Neuronal stem cell (in vitro differentiated cells): ENCODE results near the gene TAPBPL.
A peak's percentile ranks its signal among the peaks of the same experiment; 100 is the strongest.

ENCODE experiments used
- DNase-seq: peaks from one replicate; pipeline ENCODE4 v3.0.0-alpha.2; 2013; ENCODE audit warnings: low spot score
- H2AFZ ChIP-seq: one replicate; pipeline ENCODE4 v1.6.1; 2013; ENCODE audit warnings: mild to moderate bottlenecking, low read length, inconsistent platforms
- H2AK5ac ChIP-seq: 2 replicates; pipeline ENCODE4 v1.6.1; 2013; ENCODE audit warnings: low read depth, mild to moderate bottlenecking, inconsistent platforms, low read length, moderate library complexity, mixed read lengths
- H2BK120ac ChIP-seq: 2 replicates; pipeline ENCODE4 v1.6.1; 2013; ENCODE audit warnings: low read depth, mild to moderate bottlenecking, inconsistent platforms, low read length, moderate library complexity, mixed read lengths
- H2BK12ac ChIP-seq: one replicate; pipeline ENCODE4 v1.6.1; 2013; ENCODE audit warnings: low read length, inconsistent platforms
- H2BK15ac ChIP-seq: 2 replicates; pipeline ENCODE4 v1.6.1; 2013; ENCODE audit warnings: mild to moderate bottlenecking, low read length, inconsistent platforms, mixed read lengths
- H2BK5ac ChIP-seq: one replicate; pipeline ENCODE4 v1.6.1; 2013; ENCODE audit warnings: inconsistent platforms, mild to moderate bottlenecking, low read length, moderate library complexity
- H3K14ac ChIP-seq: one replicate; pipeline ENCODE4 v1.6.1; 2013; ENCODE audit warnings: low read length, inconsistent platforms
- H3K18ac ChIP-seq: 2 replicates; pipeline ENCODE4 v1.6.1; 2013; ENCODE audit warnings: low read length, inconsistent platforms
- H3K23ac ChIP-seq: 2 replicates; pipeline ENCODE4 v1.6.1; 2013; ENCODE audit warnings: low read depth, mild to moderate bottlenecking, mixed read lengths, low read length, inconsistent platforms; ENCODE audit not compliant: poor library complexity
- H3K27ac ChIP-seq: replicated peaks from 3 replicates; pipeline ENCODE4 v1.5.1; 2013; ENCODE audit warnings: low read length, inconsistent platforms
- H3K27me3 ChIP-seq, 3 experiments: 2 replicates each; pipeline ENCODE4 v1.6.1; 2013; ENCODE audit warnings: low read length in 3 of 3, mild to moderate bottlenecking in 2 of 3, inconsistent platforms in 1 of 3, low read depth in 1 of 3, mixed read lengths in 1 of 3, moderate library complexity in 1 of 3; ENCODE audit not compliant: control insufficient read depth in 3 of 3, insufficient read depth in 3 of 3
- H3K36me3 ChIP-seq, 2 donors: replicated peaks in 1 of 2; 2 replicates each; pipeline ENCODE4 v1.6.1; 2013; ENCODE audit warnings: low read length in 2 of 2; ENCODE audit not compliant: control insufficient read depth in 2 of 2, insufficient read depth in 2 of 2
- H3K4ac ChIP-seq: 2 replicates; pipeline ENCODE4 v1.6.1; 2013; ENCODE audit warnings: inconsistent platforms, mild to moderate bottlenecking, low read length, moderate library complexity
- H3K4me1 ChIP-seq, 2 donors: 1 replicate in 1 of 2; 2 replicates in 1 of 2; pipeline ENCODE4 v1.6.1; 2013; ENCODE audit warnings: low read length in 2 of 2, low read depth in 1 of 2; ENCODE audit not compliant: control insufficient read depth in 2 of 2, insufficient read depth in 1 of 2
- H3K4me2 ChIP-seq: one replicate; pipeline ENCODE4 v1.6.1; 2013; ENCODE audit warnings: mild to moderate bottlenecking, low read length, inconsistent platforms; ENCODE audit not compliant: insufficient read depth, poor library complexity, severe bottlenecking
- H3K4me3 ChIP-seq, 2 donors: 2 replicates each; pipeline ENCODE4 v1.5.1; 2013; ENCODE audit warnings: low read length in 2 of 2, mild to moderate bottlenecking in 2 of 2, inconsistent platforms in 1 of 2, moderate library complexity in 1 of 2
- H3K79me1 ChIP-seq: one replicate; pipeline ENCODE4 v1.6.1; 2013; ENCODE audit warnings: low read depth, mild to moderate bottlenecking, inconsistent platforms, low read length, moderate library complexity
- H3K9ac ChIP-seq: one replicate; pipeline ENCODE4 v1.6.1; 2013; ENCODE audit warnings: mild to moderate bottlenecking, low read depth, low read length, inconsistent platforms; ENCODE audit not compliant: poor library complexity
- H3K9me3 ChIP-seq, 2 donors: replicated peaks in 1 of 2; 2 replicates each; pipeline versions ENCODE3 to v1.6.1; 2013; ENCODE audit warnings: low read length in 2 of 2, mild to moderate bottlenecking in 2 of 2, inconsistent platforms in 1 of 2, low read depth in 1 of 2, mixed read lengths in 1 of 2, moderate library complexity in 1 of 2; ENCODE audit not compliant: control insufficient read depth in 2 of 2, insufficient read depth in 1 of 2
- H4K8ac ChIP-seq: one replicate; pipeline ENCODE4 v1.6.1; 2013; ENCODE audit warnings: low read depth, mild to moderate bottlenecking, inconsistent platforms, low read length, moderate library complexity
- H4K91ac ChIP-seq: one replicate; pipeline ENCODE4 v1.6.1; 2013; ENCODE audit warnings: low read length, low read depth, mild to moderate bottlenecking, inconsistent platforms; ENCODE audit not compliant: poor library complexity
- WGBS, 2 donors: extraction: QIAGEN DNeasy Blood & Tissue Kit; methylation state at CpG; one replicate each; pipeline ENCODE4 v1.1.7; 2013; ENCODE audit warnings: missing lambda C conversion rate in 2 of 2, mixed read lengths in 1 of 2; ENCODE audit not compliant: insufficient read length in 2 of 2, insufficient replicate concordance in 1 of 2; ENCODE audit errors: extremely low coverage in 2 of 2; 5-methylcytosine and 5-hydroxymethylcytosine counted together

Gene TAPBPL

GRCh38 chr12:6434205-6435140, 17.4 kb upstream of the TAPBPL start:
- no peak for DNase-seq
- Histone ChIP-seq H2BK15ac (no peak overlapping the region), H3K4me3 (no peak overlapping the region), H3K9ac (no peak overlapping the region), H2AFZ (no peak overlapping the region), H3K27me3 (no peaks in the 10 kb centered on the region), H3K4ac (no peak overlapping the region), H3K9me3 (no peaks in the 10 kb centered on the region), H3K4me2 (no peak overlapping the region), H3K27ac (no peak overlapping the region), H3K14ac (no peak overlapping the region), H2BK12ac (no peak overlapping the region), H3K23ac (no peak overlapping the region), H4K91ac (no peak overlapping the region), H2BK5ac (no peak overlapping the region), H3K4me1 (peaks cover 7 to 10% of the 10 kb centered on the region in 2 donors), H2BK120ac (no peak overlapping the region), H3K36me3 (no peaks in the 10 kb centered on the region), H4K8ac (no peak overlapping the region), H3K79me1 (no peaks in the 10 kb centered on the region), H2AK5ac (no peak overlapping the region), H3K18ac (peak overlapping the region; percentile 32)
- WGBS, 2 donors: no CpG with 5 or more reads among the region's 17 CpGs

- Histone ChIP-seq H2BK120ac (no peak overlapping the region), H2BK5ac (no peak overlapping the region), H2AK5ac (no peak overlapping the region), H3K23ac (no peak overlapping the region), H3K18ac (no peak overlapping the region), H3K79me1 (no peaks in the 10 kb centered on the region), H3K14ac (no peak overlapping the region), H4K8ac (no peak overlapping the region), H3K27me3 (no peaks in the 10 kb centered on the region), H3K4me1 (no peaks in the 10 kb centered on the region), H4K91ac (no peak overlapping the region), H2AFZ (no peak overlapping the region), H3K4me3 (no peak overlapping the region), H3K27ac (no peak overlapping the region), H3K36me3 (no peaks in the 10 kb centered on the region), H3K4ac (no peak overlapping the region), H3K4me2 (no peak overlapping the region), H2BK15ac (no peak overlapping the region), H2BK12ac (no peak overlapping the region), H3K9ac (no peak overlapping the region), H3K9me3 (no peaks in the 10 kb centered on the region)
- no peak for DNase-seq
- no CpG with 5 or more reads among the region's 13 CpGs for WGBS, 2 donors
These were observed 15.7 kb upstream of the TAPBPL start for GRCh38 chr12:6435961-6436715.

GRCh38 chr12:6437586-6437985, 14.3 kb upstream of the TAPBPL start:
- Histone ChIP-seq H3K4ac (no peak overlapping the region), H3K4me3 (no peak overlapping the region)

GRCh38 chr12:6438345-6438744, 13.5 kb upstream of the TAPBPL start:
- Histone ChIP-seq H2AK5ac (no peak overlapping the region), H3K18ac (no peak overlapping the region), H3K27ac (no peak overlapping the region), H2AFZ (no peak overlapping the region), H4K91ac (no peak overlapping the region), H3K23ac (no peak overlapping the region), H3K4ac (no peak overlapping the region), H3K4me1 (peaks cover 0 to under 1% of the 10 kb centered on the region in 2 donors), H3K9me3 (no peaks in the 10 kb centered on the region), H3K9ac (no peak overlapping the region), H4K8ac (no peak overlapping the region), H3K4me2 (no peak overlapping the region), H2BK12ac (no peak overlapping the region), H2BK5ac (no peak overlapping the region), H3K14ac (no peak overlapping the region), H2BK120ac (no peak overlapping the region), H3K36me3 (no peaks in the 10 kb centered on the region), H2BK15ac (no peak overlapping the region), H3K27me3 (no peaks in the 10 kb centered on the region), H3K4me3 (no peak overlapping the region), H3K79me1 (no peaks in the 10 kb centered on the region)
- DNase-seq: no peak
- no CpG with 5 or more reads among the region's 12 CpGs for WGBS, 2 donors

More at GRCh38 chr12:6437586-6437985, 14.3 kb upstream of the TAPBPL start:
- no peak overlapping the region for H3K9ac ChIP-seq
- no peak overlapping the region for H4K8ac ChIP-seq
- H3K36me3 ChIP-seq: no peaks in the 10 kb centered on the region
- H2AK5ac ChIP-seq: no peak overlapping the region
- no peaks in the 10 kb centered on the region for H3K27me3 ChIP-seq
- no peak overlapping the region for H2AFZ ChIP-seq
- H2BK12ac ChIP-seq: no peak overlapping the region
- H2BK120ac ChIP-seq: no peak overlapping the region
- no peaks in the 10 kb centered on the region for H3K79me1 ChIP-seq
- H2BK5ac ChIP-seq: no peak overlapping the region
- WGBS, 2 donors: no CpG with 5 or more reads among the region's 3 CpGs
- H2BK15ac ChIP-seq: no peak overlapping the region
- no peak overlapping the region for H3K4me2 ChIP-seq
- no peak overlapping the region for H3K14ac ChIP-seq
- H4K91ac ChIP-seq: no peak overlapping the region
- H3K23ac ChIP-seq: no peak overlapping the region
- H3K27ac ChIP-seq: no peak overlapping the region
- DNase-seq: no peak
- H3K18ac ChIP-seq: no peak overlapping the region
- H3K9me3 ChIP-seq: no peaks in the 10 kb centered on the region
- no peaks in the 10 kb centered on the region for H3K4me1 ChIP-seq
